ENCODE results near the gene KCNN1.
"Not testable (repeated sequence)": the region's sequence is repeated elsewhere in the genome, so short reads cannot be mapped to it uniquely, and the experiment has no call there.

The KCNN1 gene

DNA sequence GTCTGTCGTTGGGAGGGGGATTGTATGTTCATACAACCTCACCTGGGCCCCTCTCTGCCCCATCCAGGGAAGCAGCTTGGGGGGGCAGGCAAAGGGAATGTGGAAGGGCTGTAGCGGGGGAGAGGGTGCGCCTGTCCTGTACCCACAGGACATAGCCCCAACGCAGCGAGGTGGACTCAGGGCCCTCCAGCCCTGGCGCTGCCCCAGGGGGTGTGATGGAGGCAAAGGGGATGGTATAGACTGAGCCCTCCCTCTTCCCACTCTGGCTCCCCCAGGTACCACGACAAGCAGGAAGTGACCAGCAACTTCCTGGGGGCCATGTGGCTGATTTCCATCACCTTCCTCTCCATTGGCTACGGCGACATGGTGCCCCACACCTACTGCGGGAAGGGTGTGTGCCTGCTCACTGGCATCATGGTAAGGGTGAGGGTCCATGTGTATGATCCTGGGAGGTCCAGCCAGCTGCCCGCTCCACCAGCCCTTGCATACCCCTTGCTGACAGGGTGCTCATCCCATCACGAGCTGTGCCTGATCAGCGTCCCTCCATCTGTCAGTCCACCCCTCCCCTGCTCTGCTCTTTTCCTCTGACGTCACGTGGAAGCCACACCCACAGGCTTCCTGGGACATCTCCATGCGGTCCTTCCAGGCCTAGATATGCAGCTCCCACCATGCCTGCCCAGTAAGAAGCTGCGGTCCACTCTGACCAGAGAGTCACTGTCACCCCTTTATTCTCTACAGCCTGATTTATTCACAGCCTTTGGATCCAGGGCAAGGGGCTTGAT is 18.3 kb downstream of the KCNN1 start:
- no peaks in the 10 kb centered on the region for H3K27me3 ChIP-seq (ENCODE audit: insufficient read depth, low read length)
- H3K14ac ChIP-seq (ENCODE audit: low read length): no peak overlapping the region
- no peaks in the 10 kb centered on the region for H3K79me2 ChIP-seq (ENCODE audit: control insufficient read depth, insufficient read depth, low read length, poor library complexity)
- H2BK12ac ChIP-seq (ENCODE audit: low read length): no peak overlapping the region
- H2AFZ ChIP-seq (ENCODE audit: insufficient read depth, low read length, poor library complexity): no peak overlapping the region
- no peak overlapping the region for H3K23ac ChIP-seq (ENCODE audit: low read length)
- no peak overlapping the region for H3K27ac ChIP-seq (ENCODE audit: low read depth, low read length)
- DNase-seq: no peak
- H4K12ac ChIP-seq (ENCODE audit: low read depth, low read length): no peak overlapping the region
- H2BK5ac ChIP-seq (ENCODE audit: low read depth, low read length, poor library complexity): no peak overlapping the region
- no peak overlapping the region for H3K18ac ChIP-seq (ENCODE audit: low read length)
- no peaks in the 10 kb centered on the region for H3K36me3 ChIP-seq (ENCODE audit: control insufficient read depth in 1 of 2, insufficient read depth in 2 of 2, low read length in 2 of 2)
- no peaks in the 10 kb centered on the region for H3K79me1 ChIP-seq (ENCODE audit: low read length)
- no CpG with 5 or more reads among the region's 17 CpGs for WGBS (ENCODE audit: extremely low coverage, insufficient coverage, insufficient read length)
- no peak overlapping the region for H2AK5ac ChIP-seq (ENCODE audit: low read length)
- H3K4me2 ChIP-seq (ENCODE audit: low read length): no peak overlapping the region
- no peak overlapping the region for H3K4me3 ChIP-seq (ENCODE audit: low read depth, low read length)
- H4K91ac ChIP-seq (ENCODE audit: low read depth, low read length): no peak overlapping the region
- H3K9ac ChIP-seq (ENCODE audit: low read length): no peak overlapping the region
- H3K9me3 ChIP-seq (ENCODE audit: insufficient read depth, low read depth, low read length): peaks cover 5% of the 10 kb centered on the region
- no peak overlapping the region for H2BK120ac ChIP-seq (ENCODE audit: insufficient read depth, low read length, poor library complexity)
- H4K8ac ChIP-seq (ENCODE audit: low read depth, low read length): no peak overlapping the region
- H3K4ac ChIP-seq (ENCODE audit: low read depth, low read length): no peak overlapping the region
- H3K4me1 ChIP-seq (ENCODE audit: control insufficient read depth in 1 of 2, insufficient read depth in 2 of 2, low read length in 2 of 2): no peaks in the 10 kb centered on the region

DNA sequence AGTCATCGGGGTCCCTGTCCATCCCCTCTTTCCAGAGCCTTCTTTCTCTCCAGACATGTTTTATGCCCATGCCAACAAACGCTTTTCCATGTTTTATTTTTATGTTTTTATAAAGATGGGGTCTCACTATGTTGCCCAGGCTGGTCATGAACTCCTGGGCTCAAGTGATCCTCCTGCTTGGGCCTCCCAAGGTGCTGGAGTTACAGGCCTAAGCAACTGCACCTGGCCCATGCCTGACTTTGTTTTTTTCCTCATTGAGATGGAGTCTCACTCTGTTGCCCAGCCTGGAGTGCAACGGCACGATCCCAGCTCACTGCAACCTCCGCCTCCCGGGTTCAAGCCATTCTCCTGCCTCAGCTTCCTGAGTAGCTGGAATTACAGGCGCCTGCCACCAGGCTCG is 19.7 kb downstream of the KCNN1 start:
- not testable (repeated sequence) for H4K91ac ChIP-seq (ENCODE audit: low read depth, low read length); H3K27me3 ChIP-seq (ENCODE audit: insufficient read depth, low read length); H3K36me3 ChIP-seq (ENCODE audit: control insufficient read depth in 1 of 2, insufficient read depth in 2 of 2, low read length in 2 of 2); H3K4me2 ChIP-seq (ENCODE audit: low read length); H2BK5ac ChIP-seq (ENCODE audit: low read depth, low read length, poor library complexity); H3K79me2 ChIP-seq (ENCODE audit: control insufficient read depth, insufficient read depth, low read length, poor library complexity); H3K79me1 ChIP-seq (ENCODE audit: low read length); H3K4me3 ChIP-seq (ENCODE audit: low read depth, low read length); H2BK12ac ChIP-seq (ENCODE audit: low read length); H3K4ac ChIP-seq (ENCODE audit: low read depth, low read length); H3K9me3 ChIP-seq (ENCODE audit: insufficient read depth, low read depth, low read length); H3K18ac ChIP-seq (ENCODE audit: low read length); DNase-seq; H3K9ac ChIP-seq (ENCODE audit: low read length); H3K14ac ChIP-seq (ENCODE audit: low read length); H4K12ac ChIP-seq (ENCODE audit: low read depth, low read length); H3K4me1 ChIP-seq (ENCODE audit: control insufficient read depth in 1 of 2, insufficient read depth in 2 of 2, low read length in 2 of 2); H2AFZ ChIP-seq (ENCODE audit: insufficient read depth, low read length, poor library complexity); H2AK5ac ChIP-seq (ENCODE audit: low read length); H3K27ac ChIP-seq (ENCODE audit: low read depth, low read length); H2BK120ac ChIP-seq (ENCODE audit: insufficient read depth, low read length, poor library complexity); H3K23ac ChIP-seq (ENCODE audit: low read length); H4K8ac ChIP-seq (ENCODE audit: low read depth, low read length)
- no CpG with 5 or more reads among the region's 8 CpGs for WGBS (ENCODE audit: extremely low coverage, insufficient coverage, insufficient read length)

- Histone ChIP-seq H3K18ac (ENCODE audit: low read length) (no peak overlapping the region), H2AK5ac (ENCODE audit: low read length) (no peak overlapping the region), H2BK120ac (ENCODE audit: insufficient read depth, low read length, poor library complexity) (no peak overlapping the region), H3K4ac (ENCODE audit: low read depth, low read length) (no peak overlapping the region), H3K9ac (ENCODE audit: low read length) (no peak overlapping the region), H3K23ac (ENCODE audit: low read length) (no peak overlapping the region), H3K9me3 (ENCODE audit: insufficient read depth, low read depth, low read length) (peaks cover 4% of the 10 kb centered on the region), H3K36me3 (ENCODE audit: control insufficient read depth in 1 of 2, insufficient read depth in 2 of 2, low read length in 2 of 2) (no peaks in the 10 kb centered on the region), H2BK12ac (ENCODE audit: low read length) (no peak overlapping the region), H3K79me2 (ENCODE audit: control insufficient read depth, insufficient read depth, low read length, poor library complexity) (no peaks in the 10 kb centered on the region), H3K4me2 (ENCODE audit: low read length) (no peak overlapping the region), H4K91ac (ENCODE audit: low read depth, low read length) (no peak overlapping the region), H4K8ac (ENCODE audit: low read depth, low read length) (no peak overlapping the region), H4K12ac (ENCODE audit: low read depth, low read length) (no peak overlapping the region), H3K4me1 (ENCODE audit: control insufficient read depth in 1 of 2, insufficient read depth in 2 of 2, low read length in 2 of 2) (no peaks in the 10 kb centered on the region), H3K27me3 (ENCODE audit: insufficient read depth, low read length) (no peaks in the 10 kb centered on the region), H2AFZ (ENCODE audit: insufficient read depth, low read length, poor library complexity) (no peak overlapping the region), H2BK5ac (ENCODE audit: low read depth, low read length, poor library complexity) (no peak overlapping the region), H3K14ac (ENCODE audit: low read length) (no peak overlapping the region), H3K4me3 (ENCODE audit: low read depth, low read length) (no peak overlapping the region), H3K79me1 (ENCODE audit: low read length) (no peaks in the 10 kb centered on the region), H3K27ac (ENCODE audit: low read depth, low read length) (no peak overlapping the region)
- no CpG with 5 or more reads among the region's 13 CpGs for WGBS (ENCODE audit: extremely low coverage, insufficient coverage, insufficient read length)
- no peak for DNase-seq
Observed at GRCh38 chr19:17988161-17988560, 21.3 kb downstream of the KCNN1 start.

- Histone ChIP-seq H3K4me3 (ENCODE audit: low read depth, low read length) (no peak overlapping the region), H3K27me3 (ENCODE audit: insufficient read depth, low read length) (no peaks in the 10 kb centered on the region), H2AFZ (ENCODE audit: insufficient read depth, low read length, poor library complexity) (no peak overlapping the region), H3K79me2 (ENCODE audit: control insufficient read depth, insufficient read depth, low read length, poor library complexity) (no peaks in the 10 kb centered on the region), H3K4me2 (ENCODE audit: low read length) (no peak overlapping the region), H3K4ac (ENCODE audit: low read depth, low read length) (no peak overlapping the region), H4K91ac (ENCODE audit: low read depth, low read length) (no peak overlapping the region), H3K79me1 (ENCODE audit: low read length) (no peaks in the 10 kb centered on the region), H2BK120ac (ENCODE audit: insufficient read depth, low read length, poor library complexity) (no peak overlapping the region), H3K36me3 (ENCODE audit: control insufficient read depth in 1 of 2, insufficient read depth in 2 of 2, low read length in 2 of 2) (no peaks in the 10 kb centered on the region), H3K9ac (ENCODE audit: low read length) (no peak overlapping the region), H2BK12ac (ENCODE audit: low read length) (no peak overlapping the region), H4K8ac (ENCODE audit: low read depth, low read length) (no peak overlapping the region), H3K18ac (ENCODE audit: low read length) (no peak overlapping the region), H2BK5ac (ENCODE audit: low read depth, low read length, poor library complexity) (no peak overlapping the region), H4K12ac (ENCODE audit: low read depth, low read length) (no peak overlapping the region), H3K23ac (ENCODE audit: low read length) (no peak overlapping the region), H2AK5ac (ENCODE audit: low read length) (no peak overlapping the region), H3K9me3 (ENCODE audit: insufficient read depth, low read depth, low read length) (peaks cover 4% of the 10 kb centered on the region), H3K27ac (ENCODE audit: low read depth, low read length) (no peak overlapping the region), H3K4me1 (ENCODE audit: control insufficient read depth in 1 of 2, insufficient read depth in 2 of 2, low read length in 2 of 2) (no peaks in the 10 kb centered on the region), H3K14ac (ENCODE audit: low read length) (no peak overlapping the region)
- no CpG with 5 or more reads among the region's 16 CpGs for WGBS (ENCODE audit: extremely low coverage, insufficient coverage, insufficient read length)
- DNase-seq: no peak
Observed at GRCh38 chr19:17989425-17990094, 22.7 kb downstream of the KCNN1 start.

Measured in trophoblast cell (in vitro differentiated cells and primary cell).